ENCODE measurements around the gene RHBDL3.

- TF ChIP-seq TP53 (CRISPR knock-in tag; IDR thresholded peaks at IDR 0.05) (no peak), NFE2L2 (conservative IDR thresholded peaks at IDR 0.05; ENCODE audit: low read length) (no peak), RNF2 (IDR thresholded peaks at IDR 0.05; ENCODE audit: borderline replicate concordance, low read depth) (no peak), RCOR1 (IDR thresholded peaks at IDR 0.05; ENCODE audit: low read depth, low read length) (no peak)
Observed at GRCh38 chr17:32299580-32300164, 34.0 kb downstream of the RHBDL3 start.

All from A549 (cell line).